IMR-90 (cell line): ENCODE data around the gene TAF8. TPM values are rescaled to one million over a fixed set of nuclear protein-coding genes. Genes with fewer than 3 reads are reported as not detected.

ENCODE experiments used
- CEBPB ChIP-seq: IDR thresholded peaks from 2 replicates; pipeline ENCODE4 v1.6.1; 2012; ENCODE audit warnings: low read depth, low read length, improper control_type of control experiment
- MAFK ChIP-seq: IDR thresholded peaks from 2 replicates; pipeline ENCODE4 v1.6.1; 2012; ENCODE audit warnings: low read depth, low read length, improper control_type of control experiment
- MAZ ChIP-seq: IDR thresholded peaks from 2 replicates; pipeline ENCODE4 v1.6.1; 2012; ENCODE audit warnings: low read depth, mild to moderate bottlenecking, low read length, improper control_type of control experiment, moderate library complexity, borderline replicate concordance
- POLR2A ChIP-seq: IDR thresholded peaks from 2 replicates; pipeline ENCODE4 v1.6.1; 2012; ENCODE audit warnings: mild to moderate bottlenecking, low read depth, low read length
- RAD21 ChIP-seq: IDR thresholded peaks from 2 replicates; pipeline ENCODE4 v1.6.1; 2012; ENCODE audit warnings: low read length, improper control_type of control experiment
- RCOR1 ChIP-seq: IDR thresholded peaks from 2 replicates; pipeline ENCODE4 v1.6.1; 2012; ENCODE audit warnings: mild to moderate bottlenecking, low read length, improper control_type of control experiment; ENCODE audit not compliant: insufficient replicate concordance
- USF2 ChIP-seq: fragments of 150-350 bp; IDR thresholded peaks from 2 replicates; pipeline ENCODE4 v1.6.1; 2017; ENCODE audit warnings: mild to moderate bottlenecking, antibody characterized with exemption, low read length, low read depth
- polyA plus RNA-seq, 3 experiments: library from polyadenylated mRNA; depleted of rRNA; stranded (reverse); fragments of >200 nt; gene quantifications; 2 replicates each; pipeline ENCODE4 v1.2.3, GENCODE V29; 2012; ENCODE audit warnings: low replicate concordance in 1 of 3
- total RNA-seq: library from RNA; depleted of rRNA; stranded (reverse); fragments of >200 nt; gene quantifications from 2 replicates; pipeline ENCODE4 v1.2.3, GENCODE V29; 2012

TAF8 gene
- total and polyA plus RNA-seq, 2 of the 4 experiments (the other 2 are of a cell fraction), result 14.3 to 22.8 TPM

- TF ChIP-seq MAZ, result no peak
- no peak for TF ChIP-seq POLR2A
- TF ChIP-seq CEBPB, result no peak
- TF ChIP-seq USF2, result no peak
- no peak for TF ChIP-seq MAFK
- TF ChIP-seq RCOR1, result no peak
- no peak for TF ChIP-seq RAD21
These were observed 8.2 kb upstream of the TAF8 start (continued) for GRCh38 chr6:42042108-42042507.
